Neutrophil (primary cell): ENCODE results near the gene IFNA4.
"Not testable (repeated sequence)": the region's sequence is repeated elsewhere in the genome, so short reads cannot be mapped to it uniquely, and the experiment has no call there.

Experiments used
- H3K27ac ChIP-seq: fragments of 200-600 bp; sonication (generic); 2 replicates; pipeline ENCODE4 v1.5.1; 2016; ENCODE audit warnings: mild to moderate bottlenecking, moderate library complexity
- H3K27me3 ChIP-seq: fragments of 200-600 bp; sonication (generic); 2 replicates; pipeline ENCODE4 v1.6.0; 2016; ENCODE audit warnings: mild to moderate bottlenecking
- H3K36me3 ChIP-seq: fragments of 200-600 bp; sonication (generic); 2 replicates; pipeline ENCODE4 v1.5.1; 2017
- H3K4me1 ChIP-seq, 2 experiments: fragments of 200-600 bp in 1 of 2; sonication (generic) in 1 of 2; 1 replicate in 1 of 2; 2 replicates in 1 of 2; pipeline versions ENCODE4 v1.5.1 to v1.6.1; 2013 to 2016; ENCODE audit warnings: low read depth in 1 of 2, low read length in 1 of 2, mild to moderate bottlenecking in 1 of 2, moderate library complexity in 1 of 2; ENCODE audit not compliant: control insufficient read depth in 1 of 2, insufficient read depth in 1 of 2
- H3K4me3 ChIP-seq, 2 experiments: fragments of 200-600 bp in 1 of 2; sonication (generic) in 1 of 2; 1 replicate in 1 of 2; 2 replicates in 1 of 2; pipeline ENCODE4 v1.5.1; 2013 to 2016; ENCODE audit warnings: low read depth in 1 of 2, low read length in 1 of 2, mild to moderate bottlenecking in 1 of 2, moderate library complexity in 1 of 2
- H3K9me3 ChIP-seq: fragments of 200-600 bp; sonication (generic); 2 replicates; pipeline ENCODE4 v1.5.1; 2016
- TF ChIP-seq, protein P1 (sequence below): fragments of 200-600 bp; sonication (generic); IDR thresholded peaks from 2 replicates; pipeline ENCODE4 v1.5.1; 2016; ENCODE audit warnings: antibody characterized with exemption

Gene IFNA4

DNA sequence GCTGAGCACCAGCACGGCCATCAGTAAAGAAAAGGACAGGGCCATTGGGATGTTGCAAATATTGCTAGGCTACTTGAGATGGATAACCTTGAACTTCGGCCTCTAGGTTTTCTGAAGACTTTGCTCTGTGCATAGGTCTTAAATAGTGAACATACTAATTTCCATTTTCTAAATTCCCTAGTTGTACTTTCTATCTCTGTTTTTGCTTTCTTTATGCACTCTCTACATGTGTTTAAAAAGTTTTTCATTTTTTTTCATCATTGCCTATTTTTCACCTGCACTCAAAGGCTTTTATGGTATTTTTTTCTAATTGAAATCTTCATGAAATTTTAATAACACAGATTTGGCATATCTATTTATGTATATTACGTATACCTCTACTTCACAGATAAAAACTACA, at the start of gene IFNA4:
Gene IFNA4, minus strand, starts transcription at position 101 of the 400 bp plus-strand sequence. Its CDS starts 56 bp downstream, at position 45.
- H3K27ac ChIP-seq, H3K4me1 ChIP-seq, H3K27me3 ChIP-seq, H3K9me3 ChIP-seq, H3K36me3 ChIP-seq, H3K4me3 ChIP-seq: not testable (repeated sequence)

DNA sequence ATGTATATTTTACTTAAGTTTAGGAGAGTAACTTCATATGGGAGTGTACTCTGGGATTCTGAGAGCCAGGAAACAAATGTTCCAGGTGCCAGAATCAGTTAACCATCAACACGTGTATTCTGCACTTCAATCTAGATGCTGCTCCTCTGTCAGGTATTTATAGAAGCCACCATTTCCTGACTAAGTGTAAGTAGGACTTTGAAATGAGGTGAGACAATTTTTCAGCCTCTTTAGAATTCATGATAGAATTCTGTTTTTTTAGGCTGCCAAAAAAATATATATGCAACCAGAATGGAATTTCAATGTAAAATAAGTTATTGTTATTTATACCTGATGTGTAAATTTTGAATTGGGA, 49.0 kb upstream of the IFNA4 start:
- not testable (repeated sequence) for H3K9me3 ChIP-seq, H3K4me3 ChIP-seq, H3K36me3 ChIP-seq, H3K27me3 ChIP-seq, H3K27ac ChIP-seq
- peaks cover 10 to 15% of the 10 kb centered on the region in 2 experiments for H3K4me1 ChIP-seq

DNA sequence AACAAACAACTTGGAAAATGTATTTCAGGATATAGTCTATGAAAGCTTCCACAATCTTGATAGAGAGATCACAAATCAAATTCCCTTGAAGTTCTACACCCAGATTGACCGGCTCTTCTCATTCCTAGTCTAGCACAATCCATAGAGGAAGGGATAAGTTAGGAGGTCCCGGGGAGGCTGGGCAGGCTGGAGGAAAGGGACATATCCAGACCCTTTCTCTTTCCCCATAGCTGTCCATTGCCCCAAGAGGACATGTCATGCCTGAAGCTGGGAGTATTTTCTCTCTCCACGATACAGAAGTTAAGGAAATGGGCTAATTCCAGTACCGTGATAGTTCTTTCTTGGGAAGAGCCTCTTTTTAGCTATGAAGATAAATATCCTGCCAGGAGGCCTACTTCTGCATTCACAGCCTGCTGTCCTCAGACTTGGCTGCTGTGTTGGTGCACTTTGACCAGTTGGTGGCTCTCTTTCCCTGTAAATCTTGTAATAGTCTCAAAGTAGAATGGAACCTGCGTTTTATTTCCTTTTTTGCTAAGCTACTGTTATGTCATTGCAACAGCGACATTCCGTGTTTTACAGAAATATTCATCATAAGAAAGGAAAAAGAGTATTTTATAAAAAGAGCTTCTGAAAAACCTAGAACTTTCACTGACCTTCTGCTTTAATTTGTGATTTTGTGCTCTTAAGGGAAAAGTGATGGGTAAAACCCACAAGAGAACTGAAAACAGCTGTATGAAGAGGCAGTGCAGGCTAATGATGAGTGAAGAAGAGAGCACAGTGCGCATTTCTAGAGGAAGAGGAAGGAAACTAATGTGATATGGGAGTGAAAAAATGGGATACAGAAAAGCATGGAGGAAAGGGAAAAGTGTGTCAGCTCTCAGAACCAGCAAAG, 48.3 kb upstream of the IFNA4 start:
- H3K27me3 ChIP-seq, H3K36me3 ChIP-seq, H3K27ac ChIP-seq, H3K4me3 ChIP-seq, H3K9me3 ChIP-seq: not testable (repeated sequence)
- peaks cover 10 to 15% of the 10 kb centered on the region in 2 experiments for H3K4me1 ChIP-seq

DNA sequence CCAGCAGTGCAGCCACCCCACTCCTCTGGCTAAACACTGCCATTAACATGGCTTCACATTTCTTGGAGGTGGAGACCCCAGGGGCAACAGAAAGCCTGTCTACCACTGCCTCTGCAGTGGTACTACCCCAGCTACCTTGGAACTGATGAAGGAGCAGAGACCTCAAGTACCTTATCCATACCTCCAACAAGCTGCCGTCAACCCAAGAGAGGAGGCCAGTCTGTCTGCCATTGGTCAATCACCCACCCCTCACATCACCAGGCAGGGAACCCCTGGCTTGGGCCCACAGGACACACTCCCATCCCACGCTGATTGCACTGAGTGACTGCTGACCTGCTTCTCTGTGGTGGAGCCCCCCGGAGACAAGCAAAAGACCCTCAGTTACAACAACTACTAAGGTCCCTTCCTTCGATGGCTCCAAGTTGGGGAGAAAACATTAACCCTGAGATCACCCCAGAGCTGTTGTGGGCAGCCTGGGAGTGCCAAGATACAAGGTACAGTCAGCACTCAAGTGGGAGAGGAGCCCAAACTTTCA, 46.8 kb upstream of the IFNA4 start:
- Histone ChIP-seq H3K9me3 (no peaks in the 10 kb centered on the region), H3K27ac (no peak overlapping the region), H3K27me3 (no peaks in the 10 kb centered on the region), H3K4me1 (peaks cover 0 to 4% of the 10 kb centered on the region in 2 experiments), H3K4me3 (no peak overlapping the region), H3K36me3 (no peaks in the 10 kb centered on the region)
- TF ChIP-seq, protein P1, sequence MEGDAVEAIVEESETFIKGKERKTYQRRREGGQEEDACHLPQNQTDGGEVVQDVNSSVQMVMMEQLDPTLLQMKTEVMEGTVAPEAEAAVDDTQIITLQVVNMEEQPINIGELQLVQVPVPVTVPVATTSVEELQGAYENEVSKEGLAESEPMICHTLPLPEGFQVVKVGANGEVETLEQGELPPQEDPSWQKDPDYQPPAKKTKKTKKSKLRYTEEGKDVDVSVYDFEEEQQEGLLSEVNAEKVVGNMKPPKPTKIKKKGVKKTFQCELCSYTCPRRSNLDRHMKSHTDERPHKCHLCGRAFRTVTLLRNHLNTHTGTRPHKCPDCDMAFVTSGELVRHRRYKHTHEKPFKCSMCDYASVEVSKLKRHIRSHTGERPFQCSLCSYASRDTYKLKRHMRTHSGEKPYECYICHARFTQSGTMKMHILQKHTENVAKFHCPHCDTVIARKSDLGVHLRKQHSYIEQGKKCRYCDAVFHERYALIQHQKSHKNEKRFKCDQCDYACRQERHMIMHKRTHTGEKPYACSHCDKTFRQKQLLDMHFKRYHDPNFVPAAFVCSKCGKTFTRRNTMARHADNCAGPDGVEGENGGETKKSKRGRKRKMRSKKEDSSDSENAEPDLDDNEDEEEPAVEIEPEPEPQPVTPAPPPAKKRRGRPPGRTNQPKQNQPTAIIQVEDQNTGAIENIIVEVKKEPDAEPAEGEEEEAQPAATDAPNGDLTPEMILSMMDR: no peak

DNA sequence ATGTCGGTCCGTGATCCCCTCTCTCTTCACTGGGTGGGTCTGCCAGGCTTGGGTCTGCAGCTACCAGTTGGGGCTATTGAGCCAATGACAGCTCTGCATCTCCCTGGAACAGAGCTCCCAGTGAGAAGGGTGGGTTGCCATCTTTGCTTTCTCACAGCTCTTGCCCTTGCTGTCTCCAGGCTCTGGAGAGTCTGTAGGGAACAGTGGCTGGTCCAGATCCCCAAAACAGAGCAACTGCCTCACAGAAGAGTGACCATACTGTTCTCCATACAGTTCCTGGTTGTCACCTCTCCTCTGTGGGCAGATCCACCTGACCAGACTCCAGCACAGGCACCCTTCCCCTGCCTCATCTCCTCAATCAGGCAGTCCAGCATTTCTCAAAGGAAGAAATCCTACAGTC, 45.9 kb upstream of the IFNA4 start:
- Histone ChIP-seq H3K4me1 (peaks cover 0 to 4% of the 10 kb centered on the region in 2 experiments), H3K4me3 (no peak overlapping the region), H3K9me3 (no peaks in the 10 kb centered on the region), H3K36me3 (no peaks in the 10 kb centered on the region), H3K27ac (no peak overlapping the region), H3K27me3 (no peaks in the 10 kb centered on the region)
- TF ChIP-seq, protein P1: no peak

DNA sequence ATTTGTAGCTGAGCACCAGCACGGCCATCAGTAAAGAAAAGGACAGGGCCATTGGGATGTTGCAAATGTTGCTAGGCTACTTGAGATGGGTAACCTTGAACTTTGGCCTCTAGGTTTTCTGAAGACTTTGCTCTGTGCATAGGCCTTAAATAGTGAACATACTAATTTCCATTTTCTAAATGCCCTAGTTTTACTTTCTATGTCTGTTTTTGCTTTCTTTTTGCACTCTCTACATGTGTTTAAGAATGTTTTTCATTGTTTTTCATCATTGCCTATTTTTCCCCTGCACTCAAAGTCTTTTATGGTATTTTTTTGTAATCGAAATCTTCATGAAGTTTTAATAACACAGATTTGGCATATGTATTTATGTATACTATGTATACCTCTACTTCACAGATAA, 40.7 kb upstream of the IFNA4 start, which contains the start of gene IFNA17:
Gene IFNA17, minus strand, starts transcription at position 101 of the 400 bp plus-strand sequence. Its CDS starts 49 bp downstream, at position 52.
- Histone ChIP-seq H3K27ac (no peak within 1 kb of the TSS), H3K4me3 (no peak within 1 kb of the TSS), H3K27me3 (no peaks in the 10 kb centered on the region), H3K9me3 (no peaks in the 10 kb centered on the region), H3K4me1 (no peaks in the 10 kb centered on the region), H3K36me3 (no peaks in the 10 kb centered on the region)
- TF ChIP-seq, protein P1: no peak

DNA sequence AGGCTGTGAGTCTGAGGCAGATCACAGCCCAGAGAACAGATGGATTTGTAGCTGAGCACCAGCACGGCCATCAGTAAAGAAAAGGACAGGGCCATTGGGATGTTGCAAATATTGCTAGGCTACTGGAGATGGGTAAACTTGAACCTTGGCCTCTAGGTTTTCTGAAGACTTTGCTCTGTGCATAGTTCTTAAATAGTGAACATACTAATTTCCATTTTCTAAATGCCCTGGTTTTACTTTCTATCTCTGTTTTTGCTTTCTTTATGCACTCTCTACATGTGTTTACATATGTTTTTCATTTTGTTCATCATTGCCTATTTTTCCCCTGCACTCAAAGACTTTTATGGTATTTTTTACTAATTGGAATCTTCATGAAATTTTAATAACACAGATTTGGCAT, 29.8 kb upstream of the IFNA4 start, which contains the start of gene IFNA16:
Gene IFNA16, minus strand, starts transcription at position 101 of the 400 bp plus-strand sequence. Its CDS starts 6 bp downstream, at position 95.
- H3K36me3 ChIP-seq, H3K4me3 ChIP-seq, H3K27ac ChIP-seq, H3K27me3 ChIP-seq, H3K9me3 ChIP-seq, H3K4me1 ChIP-seq: not testable (repeated sequence)
